Psoas muscle (tissue), 8 donors: ENCODE results near the gene ZFHX3. TPM values are rescaled to one million over a fixed set of nuclear protein-coding genes. Genes with fewer than 3 reads are reported as not detected.

Experiments used
- ATAC-seq, 4 donors: fragments of 200-7000 bp; cut with Tn5 transposase; one replicate each; pipeline ENCODE4 v1.9.1; 2020; ENCODE audit warnings: moderate library complexity in 3 of 4, mild to moderate bottlenecking in 2 of 4
- DNase-seq, 2 donors: peaks; one replicate each; pipeline ENCODE4 v3.0.0-alpha.2; 2020
- H3K27ac ChIP-seq: fragments of 200-600 bp; one replicate; pipeline ENCODE4 v1.8.0; 2022
- H3K27me3 ChIP-seq, 3 donors: fragments of 200-600 bp in 1 of 3; one replicate each; pipeline versions ENCODE4 v1.6.1 to v1.8.0; 2013 to 2022; ENCODE audit warnings: low read length in 2 of 3, mild to moderate bottlenecking in 2 of 3, moderate library complexity in 1 of 3; ENCODE audit not compliant: insufficient read depth in 3 of 3
- H3K36me3 ChIP-seq, 2 donors: fragments of 200-600 bp in 1 of 2; one replicate each; pipeline versions ENCODE4 v1.6.1 to v1.8.0; 2013 to 2022; ENCODE audit warnings: low read depth in 1 of 2, mild to moderate bottlenecking in 1 of 2, moderate library complexity in 1 of 2; ENCODE audit not compliant: insufficient read depth in 1 of 2
- H3K4me1 ChIP-seq: fragments of 200-600 bp; one replicate; pipeline ENCODE4 v1.8.0; 2022
- H3K4me3 ChIP-seq: fragments of 200-600 bp; one replicate; pipeline ENCODE4 v1.8.0; 2022; ENCODE audit warnings: mild to moderate bottlenecking
- H3K9me3 ChIP-seq: fragments of 200-600 bp; one replicate; pipeline ENCODE4 v1.8.0; 2022
- WGBS, 3 donors: extraction: QIAGEN DNeasy Blood & Tissue Kit; methylation state at CpG; one replicate each; pipeline versions ENCODE4 v1.1.6 to v1.1.7; 2013; 5-methylcytosine and 5-hydroxymethylcytosine counted together
- intact Hi-C, 2 donors: fragments of 100-400 bp; cut with DNase I; formaldehyde crosslinking; loops; one replicate each; pipeline versions ENCODE4 v1.11.0 to v1.14.2; 2022
- polyA plus RNA-seq, 3 donors: library from polyadenylated mRNA; stranded (reverse); fragments of 200-250 nt; gene quantifications; one replicate each; pipeline ENCODE4 v1.2.3, GENCODE V29; 2013
- total RNA-seq, 4 donors: library from RNA; stranded (reverse); fragmentation: NEBNext Ultra II Directional in 2 of 4; extraction: Animal tissue kit (Norgen Biotek cat#: 25700) in 2 of 4; gene quantifications; one replicate each; pipeline versions ENCODE4 v1.2.1 to v1.2.4, GENCODE V29; 2021 to 2023
- TF ChIP-seq, protein P1 (sequence below): fragments of 200-600 bp; IDR thresholded peaks from one replicate; pipeline ENCODE4 v1.8.0; 2022; ENCODE audit warnings: antibody characterized with exemption
- donor health status: healthy with polysubstance abuse.
- donor health status: DM: no; HTN: no; CAD: no; lungs with moderate emphysema.
- donor health status: Bipolar disorder and iron deficiency.
- donor health status: healthy.
- donor health status: DM: yes; HTN: yes; CAD: no.
- donor health status: DM: no; HTN: no; CAD: no.
- donor health status: DM: no; HTN: no; CAD: no.
- donor health status: DM: yes; HTN: yes; CAD: no.

Gene ZFHX3
- total and polyA plus RNA-seq, 7 donors: 3.3 to 36.9 (median 11.5) TPM

DNA sequence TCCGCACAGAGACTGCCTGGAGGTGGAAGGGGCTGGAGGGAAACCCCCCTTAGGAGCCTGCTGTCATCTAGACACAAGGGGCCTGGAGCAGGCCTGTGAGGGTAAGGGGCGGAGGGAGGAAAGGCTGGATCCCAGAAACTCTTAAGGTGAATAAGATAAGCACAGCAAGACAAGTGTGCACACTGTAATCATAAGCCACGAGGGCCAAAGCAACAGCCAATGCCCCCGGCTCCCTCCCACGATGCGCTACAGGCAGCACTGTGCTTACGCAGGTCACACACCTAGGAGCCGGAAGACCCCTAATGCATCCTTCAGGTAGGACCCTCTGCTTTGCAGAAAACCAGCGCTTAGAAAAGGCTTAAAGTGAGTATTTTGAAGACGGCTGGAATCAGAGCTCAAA, 24.6 kb downstream of the ZFHX3 start:
- ATAC-seq (no peak), DNase-seq (no peak)
- Histone ChIP-seq H3K9me3 (no peaks in the 10 kb centered on the region), H3K27me3 (no peaks in the 10 kb centered on the region), H3K4me3 (no peak overlapping the region), H3K36me3 (no peaks in the 10 kb centered on the region), H3K27ac (peak overlapping the region; percentile 78), H3K4me1 (peaks cover 92% of the 10 kb centered on the region)
- WGBS, 3 donors: 91 to 97% (median 96%) methylated on average over 10 of the region's 10 CpGs
- intact Hi-C loops: no loop called here
- TF ChIP-seq, protein P1, sequence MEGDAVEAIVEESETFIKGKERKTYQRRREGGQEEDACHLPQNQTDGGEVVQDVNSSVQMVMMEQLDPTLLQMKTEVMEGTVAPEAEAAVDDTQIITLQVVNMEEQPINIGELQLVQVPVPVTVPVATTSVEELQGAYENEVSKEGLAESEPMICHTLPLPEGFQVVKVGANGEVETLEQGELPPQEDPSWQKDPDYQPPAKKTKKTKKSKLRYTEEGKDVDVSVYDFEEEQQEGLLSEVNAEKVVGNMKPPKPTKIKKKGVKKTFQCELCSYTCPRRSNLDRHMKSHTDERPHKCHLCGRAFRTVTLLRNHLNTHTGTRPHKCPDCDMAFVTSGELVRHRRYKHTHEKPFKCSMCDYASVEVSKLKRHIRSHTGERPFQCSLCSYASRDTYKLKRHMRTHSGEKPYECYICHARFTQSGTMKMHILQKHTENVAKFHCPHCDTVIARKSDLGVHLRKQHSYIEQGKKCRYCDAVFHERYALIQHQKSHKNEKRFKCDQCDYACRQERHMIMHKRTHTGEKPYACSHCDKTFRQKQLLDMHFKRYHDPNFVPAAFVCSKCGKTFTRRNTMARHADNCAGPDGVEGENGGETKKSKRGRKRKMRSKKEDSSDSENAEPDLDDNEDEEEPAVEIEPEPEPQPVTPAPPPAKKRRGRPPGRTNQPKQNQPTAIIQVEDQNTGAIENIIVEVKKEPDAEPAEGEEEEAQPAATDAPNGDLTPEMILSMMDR: no peak

DNA sequence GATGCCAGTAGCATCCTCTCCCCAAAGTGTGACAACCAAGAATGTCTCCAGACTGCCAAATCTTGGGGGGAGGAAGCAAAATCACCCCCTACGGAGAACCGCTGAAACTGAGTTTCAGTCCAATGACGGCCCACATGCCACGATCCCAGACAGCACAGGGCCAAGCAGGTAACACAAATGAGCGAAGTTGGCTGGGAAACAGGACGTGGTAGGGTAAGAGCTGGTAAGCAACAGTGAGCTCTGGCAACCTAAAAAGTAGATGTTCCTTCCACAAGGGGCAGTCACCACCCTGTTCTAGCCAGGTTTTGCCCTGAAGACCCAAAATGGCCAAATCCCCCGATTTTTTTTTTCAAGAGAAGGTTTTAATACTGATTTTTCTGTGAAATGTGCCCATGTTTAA, 25.4 kb downstream of the ZFHX3 start:
- H3K36me3 ChIP-seq: no peaks in the 10 kb centered on the region
- TF ChIP-seq, protein P1: no peak
- intact Hi-C loops: no loop called here
- DNase-seq (no peak), ATAC-seq (no peak)
- no peak overlapping the region for H3K4me3 ChIP-seq
- H3K9me3 ChIP-seq: no peaks in the 10 kb centered on the region
- H3K27ac ChIP-seq: peak overlapping the region; percentile 78
- WGBS, 3 donors: 68 to 89% (median 71%) methylated on average over 7 of the region's 7 CpGs
- H3K27me3 ChIP-seq: no peaks in the 10 kb centered on the region
- peaks cover 85% of the 10 kb centered on the region for H3K4me1 ChIP-seq

DNA sequence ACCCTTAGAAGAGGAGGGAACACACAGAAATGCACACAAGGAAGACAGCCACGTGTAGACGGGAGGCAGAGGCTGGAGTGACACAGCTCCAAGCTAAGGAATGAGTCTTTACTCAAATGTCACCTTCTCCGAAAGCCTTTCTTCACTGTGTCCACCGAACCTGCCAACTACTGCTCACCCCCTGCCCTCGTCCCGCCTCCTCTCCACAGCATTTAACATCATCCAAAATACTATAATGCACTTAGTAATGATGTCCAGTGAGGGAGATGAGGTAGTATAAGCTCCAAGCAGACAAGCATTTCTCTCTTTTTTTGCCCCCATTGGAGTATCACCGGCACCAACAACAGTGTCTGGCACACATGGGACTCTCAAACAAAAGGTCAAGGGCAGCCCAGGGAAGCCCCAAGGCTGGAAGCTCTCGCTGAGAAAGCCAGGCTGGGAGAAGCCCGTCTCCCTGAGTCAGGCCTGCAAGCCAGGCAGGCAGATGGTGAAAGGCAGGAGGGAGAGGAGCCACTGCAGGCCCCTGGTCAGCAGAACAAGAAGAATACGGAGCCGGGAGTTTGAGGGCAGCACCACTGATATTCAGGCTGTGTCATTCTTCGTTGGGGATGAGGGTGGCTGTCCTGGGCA, 25.9 kb downstream of the ZFHX3 start:
- peaks cover 85% of the 10 kb centered on the region for H3K4me1 ChIP-seq
- H3K9me3 ChIP-seq: no peaks in the 10 kb centered on the region
- TF ChIP-seq, protein P1: no peak
- no peak overlapping the region for H3K4me3 ChIP-seq
- intact Hi-C loops: no loop called here
- no peaks in the 10 kb centered on the region for H3K27me3 ChIP-seq
- ATAC-seq (peak in 2 of 4 donors; percentile 26 to 36), DNase-seq (no peak)
- no peaks in the 10 kb centered on the region for H3K36me3 ChIP-seq
- 42 to 78% (median 47%) methylated on average over 12 of the region's 12 CpGs for WGBS, 3 donors
- peak overlapping the region; percentile 78 for H3K27ac ChIP-seq

DNA sequence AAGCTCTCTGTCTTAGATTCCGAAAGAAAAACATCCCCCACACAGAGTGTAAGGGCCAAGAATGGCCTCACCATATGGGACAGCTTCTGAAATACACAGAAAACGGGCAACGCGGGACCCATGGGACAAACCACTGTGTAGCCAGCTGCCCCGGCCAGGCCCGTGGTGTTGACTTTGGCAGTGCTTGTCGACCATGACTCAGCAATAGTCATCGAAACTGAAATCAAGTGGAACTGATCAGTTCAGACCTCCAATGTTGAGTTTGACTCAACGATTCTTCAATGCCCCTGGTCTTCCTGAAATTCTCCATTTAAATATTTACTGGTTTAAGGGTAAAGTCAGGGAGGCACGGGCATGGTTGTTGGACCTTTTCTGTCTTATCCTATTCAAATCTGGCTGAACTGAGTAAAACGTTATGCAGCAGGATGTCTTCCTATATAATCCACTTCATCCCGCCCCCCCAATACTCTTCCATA, 27.5 kb downstream of the ZFHX3 start:
- peak; percentile 85 for DNase-seq
- H3K27ac ChIP-seq: peak overlapping the region; percentile 78
- peak overlapping the region; percentile 20 for H3K4me3 ChIP-seq
- ATAC-seq: peak; percentile 44 to 62 (median 55)
- H3K27me3 ChIP-seq: no peaks in the 10 kb centered on the region
- WGBS, 3 donors: 32 to 51% (median 34%) methylated on average over 12 of the region's 12 CpGs
- intact Hi-C loops: no loop called here
- H3K36me3 ChIP-seq: no peaks in the 10 kb centered on the region
- TF ChIP-seq, protein P1: no peak
- peaks cover 85% of the 10 kb centered on the region for H3K4me1 ChIP-seq
- H3K9me3 ChIP-seq: no peaks in the 10 kb centered on the region
